Esophagus squamous epithelium (tissue), 4 donors: ENCODE measurements around the gene GIN1.

ENCODE experiments used
- POLR2A ChIP-seq, 4 donors: fragments of 450-650 bp; IDR thresholded peaks; one replicate each; pipeline ENCODE4 v1.6.1; 2017; ENCODE audit warnings: antibody characterized with exemption in 4 of 4, mild to moderate bottlenecking in 4 of 4, moderate library complexity in 3 of 4
- TF ChIP-seq, protein P1 (sequence below), 6 experiments: fragments of 450-650 bp in 4 of 6; fragments of 200-600 bp in 2 of 6; sonication (generic) in 2 of 6; IDR thresholded peaks; one replicate each; pipeline ENCODE4 v1.5.1; 2016 to 2019; ENCODE audit warnings: antibody characterized with exemption in 6 of 6, mild to moderate bottlenecking in 4 of 6, moderate library complexity in 4 of 6

DNA sequence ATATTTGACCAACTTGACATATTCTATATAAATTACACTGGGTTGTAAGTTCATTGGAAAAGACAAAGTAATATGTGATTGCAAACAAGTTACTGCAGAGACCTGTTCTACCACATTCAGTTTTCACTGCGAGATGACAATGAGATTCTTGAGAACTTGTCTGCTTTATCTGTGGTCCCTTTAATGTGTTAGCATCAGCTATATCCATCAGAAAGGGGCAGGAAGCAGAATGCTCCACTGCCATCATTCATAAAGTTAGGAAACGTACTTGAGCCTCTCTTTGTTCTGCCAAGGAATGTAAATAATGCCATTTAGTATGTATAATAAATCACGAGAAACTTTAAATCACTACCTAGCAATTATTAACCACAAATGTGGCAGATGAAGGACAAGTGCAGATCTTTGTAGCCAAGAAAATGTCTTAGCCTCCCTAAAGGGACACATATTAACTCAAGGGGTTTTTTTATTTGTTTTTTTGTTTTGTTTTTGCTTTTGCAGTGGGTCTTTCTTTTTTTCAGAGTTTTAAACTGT is 59.4 kb downstream of the GIN1 start:
- TF ChIP-seq, protein P1, sequence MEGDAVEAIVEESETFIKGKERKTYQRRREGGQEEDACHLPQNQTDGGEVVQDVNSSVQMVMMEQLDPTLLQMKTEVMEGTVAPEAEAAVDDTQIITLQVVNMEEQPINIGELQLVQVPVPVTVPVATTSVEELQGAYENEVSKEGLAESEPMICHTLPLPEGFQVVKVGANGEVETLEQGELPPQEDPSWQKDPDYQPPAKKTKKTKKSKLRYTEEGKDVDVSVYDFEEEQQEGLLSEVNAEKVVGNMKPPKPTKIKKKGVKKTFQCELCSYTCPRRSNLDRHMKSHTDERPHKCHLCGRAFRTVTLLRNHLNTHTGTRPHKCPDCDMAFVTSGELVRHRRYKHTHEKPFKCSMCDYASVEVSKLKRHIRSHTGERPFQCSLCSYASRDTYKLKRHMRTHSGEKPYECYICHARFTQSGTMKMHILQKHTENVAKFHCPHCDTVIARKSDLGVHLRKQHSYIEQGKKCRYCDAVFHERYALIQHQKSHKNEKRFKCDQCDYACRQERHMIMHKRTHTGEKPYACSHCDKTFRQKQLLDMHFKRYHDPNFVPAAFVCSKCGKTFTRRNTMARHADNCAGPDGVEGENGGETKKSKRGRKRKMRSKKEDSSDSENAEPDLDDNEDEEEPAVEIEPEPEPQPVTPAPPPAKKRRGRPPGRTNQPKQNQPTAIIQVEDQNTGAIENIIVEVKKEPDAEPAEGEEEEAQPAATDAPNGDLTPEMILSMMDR (IDR thresholded peaks at IDR 0.05) = no peak
- no peak for TF ChIP-seq POLR2A (IDR thresholded peaks at IDR 0.05)
